ENCODE data around the gene MROH2A.

DNA sequence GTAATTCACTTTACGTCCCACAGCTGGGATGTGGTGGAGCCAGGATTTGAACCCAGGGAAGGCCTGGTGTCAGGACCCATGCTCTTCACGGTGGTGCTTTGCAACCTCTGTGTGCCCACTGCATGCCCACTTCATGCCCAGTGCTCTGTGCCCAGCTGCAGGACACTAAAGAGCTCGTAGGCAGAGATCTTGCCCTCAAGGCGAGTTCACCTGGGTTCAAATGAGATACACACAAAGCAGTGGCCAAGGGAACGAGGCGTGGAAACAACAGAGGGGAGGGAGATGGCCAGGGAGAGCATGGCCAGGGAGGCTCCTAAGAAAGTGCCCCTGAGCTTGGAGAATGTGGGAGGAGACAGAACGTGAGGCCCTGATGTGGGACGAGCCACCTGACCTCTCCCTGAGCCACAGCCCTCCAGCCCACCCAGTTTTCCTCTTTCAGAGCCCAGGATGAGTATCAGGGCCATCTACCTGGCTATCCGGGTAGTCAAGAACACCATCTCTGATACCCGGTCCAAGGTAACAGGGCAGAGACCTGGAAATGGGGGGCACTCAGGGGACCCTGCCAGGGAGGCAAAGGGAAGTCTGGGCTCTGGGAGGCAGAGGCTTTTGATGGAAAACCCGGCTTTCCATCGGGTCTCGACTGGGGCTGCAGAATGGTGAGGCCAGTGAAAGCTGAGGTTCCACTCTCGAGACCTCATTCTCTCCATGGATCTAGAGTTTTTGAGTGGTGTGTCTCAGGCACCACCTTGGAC lies 20.4 kb downstream of the MROH2A start:
- TF ChIP-seq EP300 (IDR thresholded peaks at IDR 0.05) (no peak), POLR2AphosphoS5 (IDR thresholded peaks at IDR 0.05) (no peak)
- TF ChIP-seq, protein P1, sequence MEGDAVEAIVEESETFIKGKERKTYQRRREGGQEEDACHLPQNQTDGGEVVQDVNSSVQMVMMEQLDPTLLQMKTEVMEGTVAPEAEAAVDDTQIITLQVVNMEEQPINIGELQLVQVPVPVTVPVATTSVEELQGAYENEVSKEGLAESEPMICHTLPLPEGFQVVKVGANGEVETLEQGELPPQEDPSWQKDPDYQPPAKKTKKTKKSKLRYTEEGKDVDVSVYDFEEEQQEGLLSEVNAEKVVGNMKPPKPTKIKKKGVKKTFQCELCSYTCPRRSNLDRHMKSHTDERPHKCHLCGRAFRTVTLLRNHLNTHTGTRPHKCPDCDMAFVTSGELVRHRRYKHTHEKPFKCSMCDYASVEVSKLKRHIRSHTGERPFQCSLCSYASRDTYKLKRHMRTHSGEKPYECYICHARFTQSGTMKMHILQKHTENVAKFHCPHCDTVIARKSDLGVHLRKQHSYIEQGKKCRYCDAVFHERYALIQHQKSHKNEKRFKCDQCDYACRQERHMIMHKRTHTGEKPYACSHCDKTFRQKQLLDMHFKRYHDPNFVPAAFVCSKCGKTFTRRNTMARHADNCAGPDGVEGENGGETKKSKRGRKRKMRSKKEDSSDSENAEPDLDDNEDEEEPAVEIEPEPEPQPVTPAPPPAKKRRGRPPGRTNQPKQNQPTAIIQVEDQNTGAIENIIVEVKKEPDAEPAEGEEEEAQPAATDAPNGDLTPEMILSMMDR (IDR thresholded peaks at IDR 0.05): no peak
